ENCODE measurements around the gene ERC2.
A peak's percentile ranks its signal among the peaks of the same experiment; 100 is the strongest.

ERC2 gene

GRCh38 chr3:56200251-56200650 is 268.0 kb downstream of the ERC2 start:
- no peak for DNase-seq
- intact Hi-C loops (cut with DNase I), result no loop called here

- no peak for DNase-seq
- intact Hi-C loops (cut with DNase I), result no loop called here
These were observed 270.3 kb downstream of the ERC2 start for GRCh38 chr3:56197991-56198390.

GRCh38 chr3:56197259-56197965 is 270.9 kb downstream of the ERC2 start:
- DNase-seq, result no peak
- intact Hi-C loops (cut with DNase I), result no loop called here

GRCh38 chr3:56196700-56197099 is 271.6 kb downstream of the ERC2 start:
- intact Hi-C loops (cut with DNase I), result no loop called here
- DNase-seq, result no peak

GRCh38 chr3:56193519-56193918 is 274.7 kb downstream of the ERC2 start:
- intact Hi-C loops (cut with DNase I), result no loop called here
- DNase-seq, result no peak

GRCh38 chr3:56192001-56192400 is 276.3 kb downstream of the ERC2 start:
- intact Hi-C loops (cut with DNase I), result no loop called here
- no peak for DNase-seq

- intact Hi-C loops (cut with DNase I), result no loop called here
- no peak for DNase-seq
These were observed 277.4 kb downstream of the ERC2 start for GRCh38 chr3:56190771-56191305.

GRCh38 chr3:56190130-56190529 is 278.1 kb downstream of the ERC2 start:
- intact Hi-C loops (cut with DNase I), result no loop called here
- no peak for DNase-seq

GRCh38 chr3:56189536-56189935 is 278.7 kb downstream of the ERC2 start:
- no peak for DNase-seq
- intact Hi-C loops (cut with DNase I), result no loop called here

GRCh38 chr3:56188201-56188600 is 280.1 kb downstream of the ERC2 start:
- DNase-seq, result peak in 9 of 10 donors; percentile 25 to 94 (median 61)
- intact Hi-C loops (cut with DNase I), result no loop called here

- no peak for DNase-seq
- intact Hi-C loops (cut with DNase I), result no loop called here
These were observed 281.2 kb downstream of the ERC2 start for GRCh38 chr3:56187051-56187450.

- DNase-seq, result no peak
- intact Hi-C loops (cut with DNase I), result no loop called here
These were observed 282.4 kb downstream of the ERC2 start for GRCh38 chr3:56185827-56186226.

GRCh38 chr3:56183529-56183928 is 284.7 kb downstream of the ERC2 start:
- intact Hi-C loops (cut with DNase I), result no loop called here
- DNase-seq, result no peak

- DNase-seq, result no peak
These were observed 287.8 kb downstream of the ERC2 start for GRCh38 chr3:56180433-56180832.

GRCh38 chr3:56173601-56174000 is 294.7 kb downstream of the ERC2 start:
- intact Hi-C loops (cut with DNase I), result no loop called here

More at GRCh38 chr3:56180433-56180832, 287.8 kb downstream of the ERC2 start:
- intact Hi-C loops (cut with DNase I), result no loop called here

GRCh38 chr3:56164436-56164835 is 303.8 kb downstream of the ERC2 start:
- DNase-seq, result no peak
- intact Hi-C loops (cut with DNase I), result no loop called here

More at GRCh38 chr3:56173601-56174000, 294.7 kb downstream of the ERC2 start:
- DNase-seq, result peak in 1 of 10 donors; percentile 8

GRCh38 chr3:56157693-56158362 is 310.4 kb downstream of the ERC2 start:
- peak in 3 of 10 donors; percentile 7 to 77 (median 16) for DNase-seq
- intact Hi-C loops (cut with DNase I), result no loop called here

GRCh38 chr3:56154297-56154696 is 314.0 kb downstream of the ERC2 start:
- intact Hi-C loops (cut with DNase I), result no loop called here
- no peak for DNase-seq

- intact Hi-C loops (cut with DNase I), result no loop called here
These were observed 320.9 kb downstream of the ERC2 start for GRCh38 chr3:56147354-56147753.

GRCh38 chr3:56145410-56145809 is 322.9 kb downstream of the ERC2 start:
- intact Hi-C loops (cut with DNase I), result no loop called here

More at GRCh38 chr3:56147354-56147753, 320.9 kb downstream of the ERC2 start:
- DNase-seq, result no peak

GRCh38 chr3:56144805-56145204 is 323.5 kb downstream of the ERC2 start:
- intact Hi-C loops (cut with DNase I), result no loop called here
- no peak for DNase-seq

More at GRCh38 chr3:56145410-56145809, 322.9 kb downstream of the ERC2 start:
- DNase-seq, result no peak

GRCh38 chr3:56137415-56137814 is 330.9 kb downstream of the ERC2 start:
- intact Hi-C loops (cut with DNase I), result no loop called here
- no peak for DNase-seq
